CD4-positive, alpha-beta T cell treated with Interleukin-6 at 100 ng/mL for 8 hours (primary cell): ENCODE measurements around the gene DDX51.
A peak's percentile ranks its signal among the peaks of the same experiment; 100 is the strongest.

Experiments
- DNase-seq: peaks from one replicate; pipeline ENCODE4 v3.0.0-alpha.2; 2020; ENCODE audit warnings: mixed read lengths, low spot score

DDX51 gene

DNA sequence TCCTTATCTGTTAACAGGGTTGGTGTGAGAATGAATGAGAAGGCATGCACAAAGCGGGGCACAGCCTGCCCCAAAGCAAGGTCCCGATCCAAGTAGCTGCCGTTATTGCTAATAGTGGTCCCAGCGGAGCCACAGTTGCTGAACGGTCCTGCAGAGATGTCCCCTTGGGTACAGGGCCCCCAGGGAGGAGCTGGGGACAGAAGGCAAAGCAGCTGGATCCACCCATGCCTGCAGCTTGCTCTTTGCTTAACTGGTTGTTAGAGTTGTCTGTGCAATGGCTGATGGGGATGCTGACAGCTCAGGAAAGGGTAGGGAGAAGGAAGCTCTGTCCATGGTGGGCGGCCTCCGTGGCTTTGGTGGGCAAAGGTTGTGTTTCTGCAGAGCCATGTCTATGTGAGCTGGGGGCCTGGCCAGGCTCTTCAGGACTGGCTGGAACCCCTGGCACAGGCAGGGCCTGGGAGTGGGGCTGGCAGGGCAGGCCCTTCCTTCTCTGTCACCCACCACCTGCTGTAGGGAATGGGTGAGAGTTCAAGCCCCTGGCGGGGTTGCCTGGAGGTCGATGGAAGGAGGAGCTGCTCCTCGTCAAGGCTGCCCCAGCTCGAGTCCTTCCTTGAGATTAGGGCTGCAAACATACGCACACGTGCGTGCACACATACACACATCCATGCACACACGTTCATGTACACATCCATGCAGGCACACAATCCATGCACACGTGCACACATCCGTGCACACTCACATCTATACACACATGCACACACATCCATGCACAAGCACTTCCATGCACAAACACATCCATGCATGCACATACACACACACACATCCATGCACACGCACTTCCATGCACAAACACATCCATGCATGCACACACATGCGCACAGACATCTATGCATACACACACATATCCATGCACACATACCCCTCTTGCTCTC, 35.6 kb upstream of the DDX51 start:
- DNase-seq, result no peak

DNA sequence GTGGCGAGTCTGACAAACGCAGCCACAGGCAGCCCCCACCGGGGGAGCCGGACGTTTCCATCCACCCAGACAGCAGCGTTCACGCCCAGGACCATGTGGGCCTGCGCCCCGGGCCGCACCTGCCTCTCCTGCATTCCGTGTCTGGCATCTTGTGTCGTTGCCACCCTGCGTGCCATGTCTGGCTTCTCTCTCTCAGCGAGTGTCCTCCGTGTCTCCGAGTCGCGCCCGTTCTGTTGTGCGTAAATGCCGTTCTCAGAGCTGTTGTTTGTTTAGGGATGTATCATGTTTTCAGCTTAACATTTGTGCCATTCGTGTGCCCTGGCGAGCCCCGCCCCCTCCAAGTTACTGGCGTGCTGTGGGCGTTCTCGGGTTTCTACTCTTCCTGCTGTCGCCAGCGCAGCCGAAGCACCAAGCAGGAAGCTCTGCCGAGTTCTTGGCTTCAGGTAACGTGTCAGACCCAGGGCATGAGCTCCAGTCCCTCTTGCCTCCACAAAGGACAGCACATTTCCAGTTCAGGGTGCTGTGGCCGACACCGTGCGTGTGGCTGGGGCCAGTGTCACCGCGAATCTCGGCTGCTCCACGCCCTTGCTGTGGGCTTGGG, 34.8 kb upstream of the DDX51 start:
- peak; percentile 62 for DNase-seq

DNA sequence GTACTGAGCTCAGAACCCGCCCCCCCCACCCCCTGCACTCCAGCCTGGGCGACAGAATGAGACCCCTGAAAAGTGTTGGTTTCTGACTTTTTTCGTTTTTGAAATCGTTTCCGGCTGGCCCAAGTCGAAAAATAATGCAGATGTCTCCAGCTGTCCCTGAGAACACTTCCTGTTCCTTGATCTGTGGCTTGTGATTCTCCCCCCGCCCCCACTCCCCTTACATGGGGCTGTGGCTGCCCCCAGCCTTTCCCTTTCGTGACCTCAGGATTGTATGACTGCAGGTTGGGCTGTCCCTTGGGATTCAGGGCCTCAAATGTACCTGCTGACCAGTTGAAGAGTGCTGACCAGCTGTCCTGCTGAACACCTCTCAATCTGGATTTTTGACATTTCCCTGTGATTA, 34.2 kb upstream of the DDX51 start:
- no peak for DNase-seq

DNA sequence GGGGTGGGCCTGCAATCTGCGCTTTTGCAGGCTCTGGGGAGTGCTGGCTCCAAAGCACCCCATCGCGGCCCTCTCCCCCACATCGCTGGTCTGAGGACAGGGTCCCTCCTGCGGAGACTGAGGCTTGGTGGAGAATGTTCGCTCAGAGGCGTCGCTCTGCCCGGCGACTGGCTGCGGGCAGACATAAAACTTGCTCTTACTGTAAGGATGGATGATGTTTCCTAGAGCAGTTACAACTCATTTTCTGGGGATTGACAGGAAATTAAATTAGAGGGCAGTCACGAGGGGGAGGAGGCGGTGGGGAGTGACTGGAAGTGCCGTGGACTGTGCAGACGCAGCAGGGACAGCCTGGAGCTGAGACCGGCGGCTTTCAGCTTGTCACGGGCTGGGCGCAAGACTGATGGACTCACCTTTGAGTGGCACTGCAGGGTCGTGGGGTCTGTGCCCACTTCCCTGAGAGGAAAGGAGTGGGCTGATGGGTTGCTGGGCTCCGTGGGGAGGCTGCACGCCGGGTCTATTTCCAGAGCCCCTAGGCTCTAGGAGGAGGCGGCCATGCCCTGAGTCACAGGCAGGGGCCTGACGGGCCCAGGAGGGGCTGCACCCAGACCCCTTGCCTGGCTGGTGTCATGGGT, 32.9 kb upstream of the DDX51 start:
- no peak for DNase-seq

DNA sequence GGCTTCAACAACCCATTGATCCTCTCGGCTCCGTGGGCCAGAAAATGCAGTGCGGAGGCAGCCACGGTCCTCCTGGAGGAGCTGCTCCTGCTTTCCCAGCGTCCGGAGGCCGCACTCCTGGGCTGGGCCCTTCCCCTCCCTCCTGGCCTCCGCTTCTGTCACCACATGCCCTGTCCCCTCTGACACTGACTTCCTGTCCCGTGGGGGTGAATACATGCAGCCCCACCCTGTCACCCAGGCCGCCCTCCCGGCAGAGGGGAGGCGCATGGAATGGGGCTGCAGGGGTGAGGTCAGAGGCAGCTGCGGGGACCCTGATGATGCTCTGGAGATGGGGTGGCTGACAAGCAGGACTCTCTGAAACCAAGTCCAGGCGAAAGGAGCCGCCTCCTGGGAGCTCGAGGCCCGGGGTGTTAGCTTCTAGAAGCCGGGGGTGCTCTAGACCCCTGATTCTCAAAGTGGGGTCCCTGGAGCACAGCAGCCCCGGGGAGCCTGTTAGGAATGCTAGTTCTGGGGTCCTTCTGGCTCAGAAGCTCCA, 32.3 kb upstream of the DDX51 start:
- DNase-seq, result no peak

DNA sequence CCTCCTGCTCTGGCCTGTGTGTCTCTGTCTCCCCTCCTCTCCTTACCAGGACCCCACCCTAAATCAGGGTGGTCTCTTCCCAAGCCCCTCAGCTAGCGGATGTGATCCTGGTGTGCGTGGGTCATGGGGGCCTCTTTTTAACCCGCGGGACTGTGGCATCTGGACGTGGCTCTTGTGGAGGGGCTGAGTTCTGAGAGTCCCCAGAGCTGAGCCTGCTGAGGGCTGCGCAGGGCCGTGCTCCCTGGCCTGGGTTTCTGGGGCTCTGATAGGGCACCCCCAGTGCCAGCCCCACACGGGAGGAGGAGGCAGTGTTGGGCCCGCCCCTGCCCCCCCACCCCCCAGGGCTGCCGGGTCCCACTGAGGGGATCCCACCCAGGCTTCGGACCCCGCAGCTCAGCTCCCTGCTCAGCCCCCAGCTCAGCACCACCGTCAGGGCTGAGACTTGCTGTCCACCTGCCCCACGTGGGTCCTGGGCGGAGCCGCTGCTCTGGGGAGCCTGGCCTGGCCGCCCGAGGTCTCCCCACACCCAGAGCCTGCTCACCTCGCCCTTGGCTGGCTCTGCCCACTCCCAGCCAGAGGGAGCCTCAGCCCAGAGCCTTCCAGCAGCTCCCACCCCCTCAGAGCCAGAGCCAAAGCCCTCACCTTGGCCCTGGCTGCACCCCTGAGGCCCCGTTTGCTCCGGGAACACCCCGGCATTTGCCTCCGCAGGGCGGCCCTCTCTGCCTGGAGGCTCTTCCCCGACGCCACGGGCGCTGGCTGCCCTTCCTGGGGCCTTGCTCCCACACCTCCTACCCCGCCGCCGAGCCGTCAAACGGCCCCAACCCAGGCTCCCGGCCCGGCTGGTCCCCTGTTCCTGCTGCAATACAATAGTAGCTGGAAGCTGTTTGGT, 31.6 kb upstream of the DDX51 start:
- no peak for DNase-seq

DNA sequence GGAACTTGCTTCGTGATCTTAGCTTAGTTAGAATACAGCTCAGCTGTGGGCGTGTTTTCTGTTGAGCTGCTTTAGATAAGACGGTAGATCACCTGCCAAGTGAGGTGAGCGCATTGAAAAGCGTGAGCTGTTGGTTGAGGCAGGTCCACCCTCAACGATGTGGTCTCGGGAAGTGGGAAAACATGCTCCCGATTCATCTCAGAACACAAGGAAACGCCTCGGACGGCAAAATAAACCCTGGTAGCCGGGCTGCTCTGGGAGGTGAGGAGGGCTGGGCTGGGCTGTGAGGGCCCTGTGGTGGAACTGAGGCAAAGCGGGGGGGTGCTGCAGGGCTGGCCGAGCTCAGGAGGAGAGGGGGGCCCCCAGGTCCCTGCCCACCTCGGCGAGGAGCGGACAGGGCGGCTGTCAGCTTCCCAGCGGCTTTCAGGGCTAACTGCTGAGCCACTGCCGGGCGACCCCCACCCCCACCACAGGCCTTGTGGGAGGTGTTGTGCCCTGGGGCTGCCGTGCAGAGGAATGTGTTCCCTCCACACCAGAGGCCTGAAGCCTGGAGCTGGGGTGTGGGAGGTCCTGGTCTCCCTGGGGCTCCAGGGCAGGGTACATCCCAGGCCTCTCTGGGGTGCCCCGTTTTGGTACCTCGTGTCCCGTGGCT, 30.8 kb upstream of the DDX51 start:
- DNase-seq, result no peak

DNA sequence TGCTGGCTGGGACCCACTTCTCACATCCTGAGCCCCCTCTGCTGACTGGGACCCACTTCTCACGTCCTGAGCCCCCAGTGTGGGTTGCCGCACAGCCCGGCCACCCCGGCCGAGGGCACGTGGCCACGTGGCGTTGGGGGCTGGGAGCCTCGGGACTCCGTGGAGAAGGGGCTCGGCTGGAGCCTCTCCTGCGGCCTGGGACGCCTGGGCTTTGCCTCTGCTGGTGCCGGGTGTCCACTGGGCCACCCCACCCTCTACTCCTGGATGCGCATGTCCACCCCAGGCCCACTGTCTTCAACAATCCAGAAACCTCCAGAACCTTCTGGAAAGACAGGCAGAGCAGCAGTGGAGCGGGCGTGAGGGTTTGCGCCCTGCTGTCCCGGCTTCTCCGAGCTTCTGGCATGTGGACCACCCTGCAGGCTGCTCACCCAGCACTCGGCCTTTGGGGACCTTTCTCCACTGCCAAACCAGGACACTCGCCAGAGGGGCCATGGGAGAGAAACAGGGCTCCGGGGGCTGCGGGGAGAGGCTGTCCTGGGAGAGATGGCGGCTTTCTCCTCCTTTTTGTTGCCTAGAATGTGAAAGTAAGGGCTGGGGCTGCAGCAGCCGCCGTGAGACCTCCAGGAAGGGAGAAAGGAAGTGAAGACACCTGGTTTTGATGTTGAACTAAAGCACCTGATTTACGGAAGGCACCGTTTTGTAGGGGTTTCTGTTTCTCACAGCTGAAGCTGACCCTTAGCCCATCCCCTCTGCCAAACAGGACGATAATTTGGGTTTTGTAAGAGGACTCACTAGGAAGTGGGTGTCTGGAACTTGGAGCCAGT, 30.1 kb upstream of the DDX51 start:
- DNase-seq, result no peak

DNA sequence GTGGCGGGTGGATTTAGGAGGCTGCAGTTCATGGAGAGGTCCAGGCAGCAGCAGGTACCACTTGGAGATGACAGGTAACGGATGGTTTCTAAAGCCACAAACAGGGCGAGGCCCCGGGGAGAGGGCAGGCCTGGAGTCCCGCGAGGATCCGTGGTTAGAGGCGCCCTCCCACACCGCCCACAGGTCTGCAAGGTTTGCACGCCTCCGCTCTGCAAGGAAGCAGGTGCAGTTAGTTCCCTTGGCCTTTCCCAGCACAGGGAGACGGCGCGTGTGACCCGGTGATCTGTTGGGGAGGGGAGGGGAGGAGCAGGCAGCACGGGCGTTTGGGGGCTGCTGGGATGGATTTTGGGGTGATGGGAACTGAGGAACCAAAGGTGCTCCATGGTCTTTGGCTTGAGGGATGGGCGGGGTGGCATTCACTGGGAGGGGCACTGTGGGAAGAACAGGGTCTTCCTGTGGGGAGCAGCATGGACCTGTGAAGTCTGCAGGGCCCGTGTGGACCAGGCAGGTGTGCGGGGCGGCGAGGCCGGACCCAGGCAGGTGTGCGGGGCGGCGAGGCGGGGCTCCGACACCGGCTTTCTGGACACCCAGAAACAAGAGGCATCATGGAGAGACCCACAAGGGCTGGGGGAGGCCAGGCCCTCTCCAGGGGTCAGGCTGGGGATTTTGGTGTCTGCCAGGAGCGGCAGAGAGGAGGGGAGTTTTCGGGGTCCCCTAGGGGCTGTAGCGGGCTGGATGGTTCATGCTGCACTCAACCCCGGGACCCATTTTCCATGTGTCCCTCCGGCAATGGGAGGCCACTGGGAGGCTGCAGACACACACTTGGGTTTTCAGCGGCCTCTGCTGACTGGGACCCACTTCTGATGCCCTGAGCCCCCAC, 29.3 kb upstream of the DDX51 start:
- no peak for DNase-seq

DNA sequence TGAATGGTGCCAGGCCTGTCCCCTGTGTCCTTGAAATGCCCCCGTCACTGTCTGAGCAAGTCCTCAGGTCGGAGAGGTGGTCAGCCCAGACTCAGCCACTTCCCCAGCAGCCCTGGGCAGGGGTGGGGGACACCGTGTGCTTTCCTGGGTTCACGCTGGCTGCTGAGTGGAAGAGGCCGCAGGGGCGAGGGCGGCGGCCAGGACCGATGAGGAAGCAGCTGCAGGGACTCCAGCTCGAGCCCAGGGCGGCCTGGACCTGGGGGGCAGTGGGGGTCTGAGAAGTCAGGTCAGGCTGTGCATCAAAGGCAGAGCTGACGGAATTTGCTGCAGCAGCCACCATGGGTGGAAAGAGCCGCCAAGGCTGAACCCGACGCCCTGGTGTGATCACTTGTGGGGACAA, 28.5 kb upstream of the DDX51 start:
- DNase-seq, result no peak

DNA sequence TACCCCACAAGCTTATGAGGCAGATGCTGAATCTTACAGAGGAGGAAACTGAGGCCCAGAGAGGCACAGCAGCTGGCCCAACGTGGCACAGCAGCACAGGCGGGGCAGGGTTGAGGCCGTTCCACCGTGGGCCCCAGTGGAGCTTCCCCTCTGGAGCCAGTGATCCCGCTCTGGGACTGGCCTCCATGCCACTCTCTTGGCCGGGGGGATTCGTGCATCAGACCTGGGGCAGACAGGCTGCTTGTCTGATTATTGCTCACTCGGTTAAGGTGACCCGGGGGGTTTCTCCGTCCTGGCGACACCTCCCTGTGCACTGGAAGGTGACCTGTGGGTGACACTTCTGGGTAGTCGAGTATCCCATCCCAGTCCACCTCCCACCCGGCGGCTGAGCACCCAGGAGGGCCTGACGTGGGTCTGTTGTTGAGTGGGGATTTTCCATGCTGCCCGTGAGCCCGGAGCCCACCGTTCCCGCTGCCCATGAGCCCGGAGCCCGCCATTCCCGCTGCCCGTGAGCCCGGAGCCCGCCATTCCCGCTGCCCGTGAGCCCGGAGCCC, 27.9 kb upstream of the DDX51 start:
- no peak for DNase-seq

DNA sequence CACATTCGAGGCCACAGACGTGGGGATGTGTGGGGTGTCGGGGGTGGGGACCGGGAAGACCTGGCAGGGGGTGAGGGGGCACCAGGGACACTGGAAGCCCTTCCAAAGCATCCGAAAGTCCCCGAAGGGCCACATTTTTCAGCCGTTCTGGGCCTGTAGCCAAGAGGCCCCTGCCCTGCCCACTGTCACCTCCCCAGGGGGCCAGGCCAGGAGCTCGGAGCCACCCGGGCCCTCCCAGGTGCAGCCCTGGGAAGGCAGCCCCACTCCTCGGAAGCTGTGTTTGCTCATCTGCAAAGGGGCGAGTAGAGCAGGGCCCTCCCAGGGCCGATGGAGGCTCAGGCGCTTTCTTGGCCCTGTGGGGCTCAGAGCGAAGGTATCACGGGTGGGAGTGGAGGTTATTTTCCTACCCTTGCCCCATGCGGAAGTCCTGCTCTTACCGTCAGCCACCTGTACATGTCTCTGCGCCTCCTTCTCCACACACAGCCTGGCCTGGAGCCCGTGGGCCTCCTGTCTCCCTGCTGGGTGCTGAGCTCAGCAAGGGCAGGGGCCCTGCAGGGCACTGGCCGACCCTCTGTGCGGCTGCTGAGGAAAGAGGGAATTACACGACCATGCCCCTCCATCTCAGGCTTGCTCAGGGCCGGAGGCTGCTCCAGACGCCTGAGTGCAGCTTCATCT, 27.3 kb upstream of the DDX51 start:
- DNase-seq, result no peak

DNA sequence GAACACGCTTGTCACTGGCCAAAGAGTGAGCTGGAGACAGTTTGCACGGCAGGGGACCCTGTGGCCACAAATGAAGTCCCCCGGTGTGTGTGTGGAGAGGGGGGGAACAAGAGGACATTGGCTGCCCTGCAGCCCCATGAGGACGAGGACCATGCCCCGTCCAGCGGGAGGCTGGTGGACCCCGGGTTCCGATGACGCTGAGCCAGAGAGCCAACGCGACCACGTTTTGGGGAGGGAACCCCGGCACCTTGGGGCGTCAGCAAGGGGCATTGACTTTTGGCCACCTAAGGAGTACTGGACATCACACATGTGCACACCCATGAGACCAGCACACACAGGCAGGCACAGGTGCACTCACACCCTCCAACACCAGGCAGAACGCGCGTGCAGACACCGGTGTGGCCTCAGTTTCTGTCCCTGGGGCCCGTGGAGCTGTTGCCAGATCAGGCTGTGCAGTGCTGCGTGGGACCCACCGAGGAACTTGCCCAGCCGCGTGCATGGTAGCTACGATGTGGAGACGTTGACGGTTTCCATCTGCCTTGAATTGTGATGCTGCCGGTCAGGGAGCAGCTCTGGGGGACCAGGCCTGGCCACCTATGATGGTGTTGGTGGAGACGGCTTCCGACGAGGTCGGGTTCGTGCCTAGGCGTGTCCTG, 26.6 kb upstream of the DDX51 start:
- no peak for DNase-seq

DNA sequence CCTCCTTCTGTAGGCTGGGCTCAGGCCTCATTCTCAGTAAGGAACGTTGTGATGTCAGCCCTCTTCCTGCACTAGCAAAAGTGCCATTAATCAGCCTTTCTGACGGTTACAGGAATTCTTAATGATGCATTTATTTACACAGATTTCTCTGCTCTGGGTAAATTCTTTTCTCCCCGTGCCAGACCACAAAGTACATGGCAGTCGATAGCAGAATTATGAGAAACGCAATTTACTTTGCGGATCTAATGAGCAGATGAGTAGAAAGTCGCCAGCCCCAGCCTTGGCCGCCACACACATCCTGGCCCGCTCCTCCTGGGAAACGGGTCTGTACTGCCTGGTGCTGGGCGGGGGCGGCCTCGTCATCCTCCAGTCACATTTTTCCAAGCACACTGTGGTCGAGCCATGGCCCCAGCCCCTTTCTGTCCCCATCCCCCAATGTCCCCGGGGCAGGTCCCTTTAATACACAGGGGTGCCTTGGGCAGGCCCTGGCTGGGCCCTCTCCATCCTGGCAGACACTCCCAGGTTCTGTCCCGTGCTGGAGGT, 26.0 kb upstream of the DDX51 start:
- DNase-seq, result no peak

DNA sequence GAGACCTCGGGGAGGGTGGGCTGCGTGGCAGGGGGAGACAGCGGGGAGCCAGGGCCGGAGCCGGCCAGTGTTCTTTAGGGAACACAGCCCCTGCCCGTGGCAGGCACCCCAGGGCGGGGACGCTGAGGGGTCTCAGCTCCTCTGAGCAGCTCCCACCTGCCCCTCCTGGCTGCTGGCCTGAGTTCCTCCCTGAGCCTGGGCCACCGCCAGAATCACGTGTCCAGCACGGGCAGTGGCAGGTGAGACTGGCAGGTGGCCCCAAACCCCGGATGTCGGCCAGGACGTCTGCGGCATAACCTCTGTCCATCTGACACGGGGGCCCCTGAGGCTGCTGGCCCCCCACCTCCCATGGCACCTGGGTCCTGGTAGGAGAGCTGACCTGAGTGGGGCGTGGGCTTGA, 25.3 kb upstream of the DDX51 start:
- no peak for DNase-seq

DNA sequence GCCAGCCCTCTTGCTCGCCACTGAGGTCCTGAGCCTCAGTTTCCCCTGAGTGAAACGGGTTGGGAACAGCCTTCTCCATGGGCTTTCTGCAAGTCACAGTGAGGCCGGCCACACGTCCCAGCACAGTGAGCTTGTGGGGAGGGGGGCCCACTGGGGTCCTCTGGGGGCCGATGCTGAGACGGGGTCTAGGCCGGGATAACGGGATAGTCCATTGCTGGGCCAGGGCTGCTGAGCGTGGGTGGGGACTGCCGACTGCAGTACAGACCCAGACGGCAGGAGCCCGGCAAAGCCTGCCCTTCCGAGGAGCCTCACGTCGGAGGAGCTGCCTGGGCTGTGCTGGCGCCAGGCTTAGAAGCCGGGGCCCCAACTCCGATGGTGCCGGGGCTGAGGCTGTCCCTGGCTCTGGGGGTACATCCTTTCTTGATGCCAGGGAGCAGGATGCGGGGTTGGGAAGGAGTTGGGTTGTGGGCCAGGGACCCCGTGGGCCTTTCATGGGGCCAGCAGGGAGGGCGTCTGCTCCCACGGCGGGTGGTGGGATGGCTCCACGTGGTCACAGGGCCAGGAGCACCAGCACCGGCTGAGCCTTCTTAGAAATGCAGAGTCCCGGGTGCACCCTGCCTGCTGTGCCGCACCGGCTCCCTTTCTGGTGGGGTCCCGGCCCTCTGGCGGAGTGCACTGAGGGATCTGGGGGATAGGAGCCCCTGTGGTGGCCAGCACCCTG, 24.4 kb upstream of the DDX51 start:
- no peak for DNase-seq
